ENCODE results near the gene CCDC69. TPM values are rescaled to one million over a fixed set of nuclear protein-coding genes. Genes with fewer than 3 reads are reported as not detected.

The CCDC69 gene
- total and polyA plus RNA-seq, 2 of the 8 experiments (the other 6 are each of a cell fraction or from before 2014, with no cell fraction given) = 8.4 to 10.8 TPM

DNA sequence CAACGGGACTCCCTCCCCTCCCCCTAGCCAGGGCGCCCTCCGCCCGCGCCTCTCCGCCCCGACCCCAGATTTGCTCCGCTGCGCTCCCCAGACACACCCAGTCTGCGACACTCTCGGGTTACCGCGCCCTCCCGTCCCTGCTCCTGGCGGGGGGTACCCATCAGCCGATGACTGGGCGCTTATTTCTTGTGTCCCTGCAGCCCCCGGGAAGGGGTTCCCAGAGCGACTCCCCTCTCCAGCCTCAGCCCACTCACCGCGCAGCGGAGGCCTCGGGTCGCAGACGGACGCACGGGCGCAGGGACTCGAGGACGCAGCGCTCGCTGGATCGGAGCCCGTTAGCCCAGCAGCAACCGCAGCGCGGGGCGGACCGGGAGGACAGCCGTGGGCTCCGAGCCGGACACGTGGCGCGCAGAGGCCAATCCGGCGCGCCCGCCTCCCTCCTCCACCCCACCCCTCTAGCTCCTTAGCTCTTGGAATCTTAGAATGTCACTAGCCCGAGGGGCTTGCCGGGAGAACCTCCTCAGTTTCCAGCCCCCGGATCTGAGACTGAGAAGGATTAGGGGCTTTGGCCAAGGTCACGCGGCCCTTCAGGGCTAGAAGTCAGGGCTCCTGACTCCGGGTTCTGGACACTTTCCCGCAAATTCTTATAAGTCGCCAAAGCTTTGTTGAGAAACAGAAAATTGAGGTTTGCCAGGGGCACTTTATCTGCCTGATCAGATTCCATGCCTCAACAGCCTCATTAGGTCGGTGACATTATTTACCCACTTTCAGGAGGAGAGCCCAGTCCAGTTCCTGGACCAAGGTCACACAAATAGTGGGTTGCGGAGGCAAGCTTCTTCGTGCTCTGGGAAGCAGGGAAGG, 66.2 kb downstream of the CCDC69 start, which contains the start of gene ANXA6:
Gene ANXA6, minus strand, starts transcription at position 354 of the 861 bp plus-strand sequence. CDS start 9,878 bp downstream, outside the sequence.
- no peak within 1 kb of the TSS for H3K14ac ChIP-seq (ENCODE audit: insufficient read length)
- H3K36me3 ChIP-seq (ENCODE audit: control insufficient read depth in 2 of 4, insufficient read depth in 4 of 4, low read length in 3 of 4) = no peaks in the 10 kb centered on the region
- H3K18ac ChIP-seq (ENCODE audit: extremely low read depth, low read length) = peak within 1 kb of the TSS; percentile 97
- H2BK12ac ChIP-seq (ENCODE audit: low read depth, low read length) = peak within 1 kb of the TSS; percentile 97; the same call in 1 of the 2 replicates
- peak within 1 kb of the TSS; percentile 67 for H2AFZ ChIP-seq (ENCODE audit: low read length)
- FAIRE-seq = no peak
- peaks cover 11% of the 10 kb centered on the region for H3K23me2 ChIP-seq (ENCODE audit: low read depth, low read length)
- no peaks in the 10 kb centered on the region for H3K9me3 ChIP-seq (ENCODE audit: insufficient read depth in 2 of 2, low read depth in 1 of 2, low read length in 1 of 2)
- peak within 1 kb of the TSS; percentile 75 for H4K91ac ChIP-seq (replicated peaks; ENCODE audit: insufficient read length, low read length)
- H3K27me3 ChIP-seq (replicated peaks in 1 of 4; ENCODE audit: control insufficient read depth in 3 of 4, extremely low read depth in 1 of 4, insufficient read depth in 3 of 4, low read length in 3 of 4) = peaks cover 0 to 2% (median 1%) of the 10 kb centered on the region in 4 experiments; a peak in 2 of 7 replicates
- WGBS, 2 experiments (ENCODE audit: extremely low coverage in 1 of 2, insufficient coverage in 1 of 2, insufficient read length in 1 of 2, insufficient replicate concordance in 2 of 2, low coverage in 1 of 2, low lambda C conversion rate in 2 of 2, missing lambda C conversion rate in 1 of 2) = 5% methylated on average over 46 of the region's 60 CpGs; no CpG with 5 or more reads in 1 of the 2 experiments
- H2BK5ac ChIP-seq (ENCODE audit: low read depth, low read length) = peak within 1 kb of the TSS; percentile 8; the same call in 1 of the 2 replicates
- DNase-seq (ENCODE audit: low read depth in 1 of 2, low spot score in 2 of 2) = peak; percentile 50 to 84
- peak within 1 kb of the TSS; percentile 53 for H4K5ac ChIP-seq (ENCODE audit: insufficient read length, low read depth, low read length)
- no peak within 1 kb of the TSS for H2BK120ac ChIP-seq (replicated peaks; ENCODE audit: low read depth, low read length)
- H3K9ac ChIP-seq (replicated peaks in 1 of 4; ENCODE audit: extremely low read depth in 1 of 4, low read depth in 3 of 4, low read length in 3 of 4) = peak within 1 kb of the TSS; percentile 38 to 77 (median 50)
- H3K56ac ChIP-seq (replicated peaks; ENCODE audit: insufficient read length, low read depth, low read length) = no peak within 1 kb of the TSS
- no peak within 1 kb of the TSS for H3K27ac ChIP-seq (ENCODE audit: low read depth, low read length)
- no peaks in the 10 kb centered on the region; the same call in 1 of the 2 replicates for H3K79me1 ChIP-seq (ENCODE audit: low read depth, low read length)
- peak within 1 kb of the TSS; percentile 76 to 80 for H3K4me2 ChIP-seq (ENCODE audit: insufficient read depth in 1 of 2, low read depth in 2 of 2, low read length in 2 of 2)
- H3K4me3 ChIP-seq (ENCODE audit: extremely low read depth in 1 of 4, insufficient read depth in 2 of 4, low read depth in 3 of 4, low read length in 4 of 4) = peak within 1 kb of the TSS; percentile 44 to 81 (median 72)
- H4K8ac ChIP-seq (ENCODE audit: extremely low read depth, insufficient read depth, low read length) = peak within 1 kb of the TSS; percentile 85
- H4K20me1 ChIP-seq (replicated peaks in 1 of 2; ENCODE audit: control insufficient read depth in 1 of 2, insufficient read depth in 2 of 2, low read length in 2 of 2) = peaks cover 0 to 4% of the 10 kb centered on the region in 2 experiments
- peaks cover 0 to 10% of the 10 kb centered on the region in 2 experiments; a peak in 2 of 4 replicates for H3K79me2 ChIP-seq (ENCODE audit: control insufficient read depth in 1 of 2, insufficient read depth in 2 of 2, low read length in 2 of 2)
- H2BK20ac ChIP-seq (ENCODE audit: low read length) = peak within 1 kb of the TSS; percentile 32; the same call in 1 of the 2 replicates
- ChIA-PET POLR2A (ENCODE audit: partially characterized antibody) (interaction anchor here (0.6 to 1.8 kb wide), 11 partner anchors 9 to 974 kb away, joined by 3 to 11 read pairs (median 3); no protein-coding TSS in a partner anchor), CTCF (ENCODE audit: partially characterized antibody) (interaction anchor here (0.9 to 20.0 kb wide), 5 partner anchors 9 to 108 kb away, joined by 3 to 810 read pairs (median 5); no protein-coding TSS in a partner anchor)
- H3K23ac ChIP-seq (ENCODE audit: insufficient read length) = no peak within 1 kb of the TSS
- H2AK5ac ChIP-seq (ENCODE audit: low read depth, low read length) = no peak within 1 kb of the TSS
- no peak within 1 kb of the TSS for H3K4ac ChIP-seq (replicated peaks; ENCODE audit: insufficient read length, low read depth, low read length)
- 0 out of 2 replicates have a peak within 1 kb of the TSS, but pooled peaks have one; percentile 81 for H2BK15ac ChIP-seq (ENCODE audit: low read length)
- peaks cover 0 to 16% (median 11%) of the 10 kb centered on the region in 4 experiments; a peak in 5 of 7 replicates for H3K4me1 ChIP-seq (replicated peaks in 1 of 4; ENCODE audit: control insufficient read depth in 3 of 4, insufficient read depth in 4 of 4, low read length in 3 of 4)
- TF ChIP-seq, protein P1, sequence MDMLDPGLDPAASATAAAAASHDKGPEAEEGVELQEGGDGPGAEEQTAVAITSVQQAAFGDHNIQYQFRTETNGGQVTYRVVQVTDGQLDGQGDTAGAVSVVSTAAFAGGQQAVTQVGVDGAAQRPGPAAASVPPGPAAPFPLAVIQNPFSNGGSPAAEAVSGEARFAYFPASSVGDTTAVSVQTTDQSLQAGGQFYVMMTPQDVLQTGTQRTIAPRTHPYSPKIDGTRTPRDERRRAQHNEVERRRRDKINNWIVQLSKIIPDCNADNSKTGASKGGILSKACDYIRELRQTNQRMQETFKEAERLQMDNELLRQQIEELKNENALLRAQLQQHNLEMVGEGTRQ (IDR thresholded peaks at IDR 0.05; ENCODE audit: low read length) = peak; percentile 93
- peak; percentile 66 for TF ChIP-seq ASH2L (IDR thresholded peaks at IDR 0.05; ENCODE audit: low read length)
- TF ChIP-seq EGR1 (IDR thresholded peaks at IDR 0.05; ENCODE audit: borderline replicate concordance, low read depth, low read length) = no peak
- no peak for TF ChIP-seq CHD2 (IDR thresholded peaks at IDR 0.05; ENCODE audit: low read length)
- peak; percentile 96 for TF ChIP-seq KDM4A (IDR thresholded peaks at IDR 0.05; ENCODE audit: low read depth, low read length, severe bottlenecking)
- TF ChIP-seq, protein P2, sequence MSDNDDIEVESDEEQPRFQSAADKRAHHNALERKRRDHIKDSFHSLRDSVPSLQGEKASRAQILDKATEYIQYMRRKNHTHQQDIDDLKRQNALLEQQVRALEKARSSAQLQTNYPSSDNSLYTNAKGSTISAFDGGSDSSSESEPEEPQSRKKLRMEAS (IDR thresholded peaks at IDR 0.05) = peak; percentile 88
- TF ChIP-seq, protein P3, sequence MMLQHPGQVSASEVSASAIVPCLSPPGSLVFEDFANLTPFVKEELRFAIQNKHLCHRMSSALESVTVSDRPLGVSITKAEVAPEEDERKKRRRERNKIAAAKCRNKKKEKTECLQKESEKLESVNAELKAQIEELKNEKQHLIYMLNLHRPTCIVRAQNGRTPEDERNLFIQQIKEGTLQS (IDR thresholded peaks at IDR 0.05; ENCODE audit: insufficient read depth, low read depth, low read length) = peak; percentile 69
- peak in 1 of 2 experiments; percentile 19; a peak in 1 of 3 replicates for TF ChIP-seq POLR2A (IDR thresholded peaks at IDR 0.05; ENCODE audit: control extremely low read depth in 1 of 2, low read depth in 2 of 2, low read length in 2 of 2)
